Lung (tissue), 12 donors: Measurements from ENCODE around the gene ACRBP. TPM values are rescaled to one million over a fixed set of nuclear protein-coding genes. Genes with fewer than 3 reads are reported as not detected.

ENCODE experiments used
- ATAC-seq: fragments of 200-7000 bp; cut with Tn5 transposase; one replicate; pipeline ENCODE4 v1.9.1; 2020; ENCODE audit warnings: moderate number of reproducible peaks; ENCODE audit not compliant: insufficient read depth, low FRiP score
- DNase-seq, 3 donors: peaks; one replicate each; pipeline ENCODE4 v3.0.0-alpha.2; 2013 to 2017
- H3K27ac ChIP-seq, 2 donors: one replicate each; pipeline ENCODE4 v1.5.1; 2013; ENCODE audit warnings: mild to moderate bottlenecking in 2 of 2, moderate library complexity in 2 of 2, control low read depth in 1 of 2, inconsistent platforms in 1 of 2, low read depth in 1 of 2, low read length in 1 of 2
- H3K27me3 ChIP-seq, 3 donors: one replicate each; pipeline ENCODE4 v1.5.1; 2013; ENCODE audit warnings: low read length in 2 of 3; ENCODE audit not compliant: control insufficient read depth in 3 of 3, insufficient read depth in 3 of 3
- H3K36me3 ChIP-seq, 4 donors: one replicate each; pipeline ENCODE4 v1.5.1; 2013; ENCODE audit warnings: low read length in 4 of 4, mild to moderate bottlenecking in 1 of 4, moderate library complexity in 1 of 4; ENCODE audit not compliant: control insufficient read depth in 4 of 4, insufficient read depth in 4 of 4
- H3K4me1 ChIP-seq, 5 donors: one replicate each; pipeline ENCODE4 v1.5.1; 2013; ENCODE audit warnings: low read length in 5 of 5, mild to moderate bottlenecking in 2 of 5, moderate library complexity in 1 of 5; ENCODE audit not compliant: control insufficient read depth in 5 of 5, insufficient read depth in 5 of 5
- H3K4me3 ChIP-seq: one replicate; pipeline ENCODE4 v1.5.1; 2013; ENCODE audit warnings: mild to moderate bottlenecking, control low read depth, moderate library complexity
- H3K9ac ChIP-seq, 2 donors: one replicate each; pipeline ENCODE4 v1.5.1; 2013; ENCODE audit warnings: low read length in 2 of 2, control low read depth in 1 of 2; ENCODE audit not compliant: insufficient read depth in 1 of 2
- H3K9me3 ChIP-seq, 4 donors: one replicate each; pipeline ENCODE4 v1.5.1; 2013; ENCODE audit warnings: low read length in 3 of 4, mild to moderate bottlenecking in 1 of 4, moderate library complexity in 1 of 4; ENCODE audit not compliant: control insufficient read depth in 4 of 4, insufficient read depth in 3 of 4
- WGBS, 2 donors: extraction: QIAGEN DNeasy Blood & Tissue Kit; methylation state at CpG; one replicate each; pipeline ENCODE4 v1.1.7; 2013; 5-methylcytosine and 5-hydroxymethylcytosine counted together
- polyA plus RNA-seq, 2 donors: library from polyadenylated mRNA; stranded (reverse); fragments of 200-250 nt; gene quantifications; one replicate each; pipeline ENCODE4 v1.2.1, GENCODE V29; 2013
- total RNA-seq, 2 donors: library from RNA; depleted of rRNA in 1 of 2; stranded (reverse); fragments of >200 nt in 1 of 2; gene quantifications; one replicate each; pipeline ENCODE4 v1.2.1, GENCODE V29; 2014 to 2021
- TF ChIP-seq, protein P1 (sequence below): IDR thresholded peaks from 2 replicates; pipeline ENCODE4 v1.5.1; 2012; ENCODE audit warnings: mild to moderate bottlenecking; ENCODE audit errors: control extremely low read depth, extremely low read depth
- donor health status: control.
- donor health status: control.
- donor health status: Bipolar disorder and iron deficiency.
- donor health status: healthy.
- donor health status: DM: yes; HTN: yes; CAD: no.

Gene ACRBP
- total and polyA plus RNA-seq, 4 donors, result 0.93 to 8.7 (median 3.8) TPM

DNA sequence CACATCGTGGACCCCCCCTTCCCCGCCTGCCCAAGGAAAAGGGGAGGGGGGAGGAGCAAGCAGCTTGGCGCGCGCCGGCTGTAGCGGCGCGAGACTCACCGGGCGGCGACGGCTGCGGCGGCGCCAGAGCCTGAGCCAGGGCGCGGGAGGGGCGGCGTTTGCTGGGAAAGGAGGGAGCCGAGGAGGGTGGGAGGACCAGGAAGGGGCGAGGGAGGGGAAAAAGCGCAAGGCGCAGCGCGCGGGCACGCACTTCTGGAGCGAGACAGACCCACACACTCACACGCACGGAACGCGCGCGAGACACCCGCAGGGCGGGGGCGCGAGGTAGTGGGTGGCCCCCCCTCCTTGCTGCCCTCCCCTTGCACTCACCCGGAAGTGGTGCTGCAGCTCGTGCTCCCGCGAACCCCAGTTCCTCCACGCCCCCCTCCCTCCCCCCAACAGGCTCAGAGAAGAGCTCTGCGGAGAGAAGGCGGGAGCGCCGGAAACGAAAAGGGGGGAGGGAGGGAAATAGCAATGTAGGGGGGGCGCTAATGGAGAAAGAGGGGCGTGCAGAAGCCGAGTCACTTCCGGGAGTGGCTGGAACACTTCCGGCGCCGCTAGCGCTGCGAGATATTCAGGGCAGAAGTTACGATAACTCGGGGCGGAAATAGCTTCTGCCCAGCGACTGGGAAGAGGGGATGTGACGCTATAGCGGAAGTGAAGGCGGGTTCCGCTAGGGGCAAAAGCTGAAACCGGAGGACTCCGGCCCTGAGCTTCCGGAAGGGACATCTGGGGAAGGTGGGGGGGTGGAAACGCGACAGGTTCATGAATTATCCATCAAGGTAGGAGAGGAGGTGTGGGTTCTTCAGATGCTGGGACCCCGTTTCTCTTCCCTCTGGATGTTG is 42.0 kb upstream of the ACRBP start, which contains the start of gene ZNF384:
Gene ZNF384 (minus strand): TSS at position 377 of the 884 bp plus-strand sequence. CDS start 9,855 bp downstream, outside the sequence.
- peak; percentile 90 for ATAC-seq
- WGBS, 2 donors, result 0% methylated on average over 63 to 72 of the region's 72 CpGs
- DNase-seq, result peak; percentile 99 to 100 (median 100)

DNA sequence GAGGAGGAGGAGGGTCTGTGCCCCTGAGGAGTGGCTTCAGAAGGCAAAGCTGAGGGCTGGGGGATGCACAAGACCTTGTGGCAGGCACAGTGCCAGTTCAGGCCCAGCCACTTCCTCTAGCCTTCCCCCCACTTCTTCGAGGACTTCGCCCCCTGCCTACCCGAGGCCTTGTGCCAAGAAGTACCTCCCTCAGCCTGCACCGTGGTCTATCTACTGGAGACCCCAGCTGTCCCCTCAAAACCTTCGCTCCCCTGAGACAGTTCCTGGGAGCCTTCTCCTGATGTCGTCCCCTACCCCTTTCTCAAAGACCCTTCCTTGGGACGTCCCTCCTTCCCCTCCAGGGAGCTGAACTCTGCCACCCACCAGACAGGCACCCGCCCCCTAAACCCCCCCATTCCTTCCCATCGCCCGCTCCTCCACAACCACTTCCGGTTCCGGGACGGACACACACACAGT is 41.3 kb upstream of the ACRBP start:
- WGBS, 2 donors, result 0 to 1% methylated on average over 13 of the region's 13 CpGs
- no peak for DNase-seq
- H3K36me3 ChIP-seq, result peaks cover 0 to 11% (median 5%) of the 10 kb centered on the region in 4 donors
- peak overlapping the region; percentile 92 to 98 for H3K27ac ChIP-seq
- H3K27me3 ChIP-seq, result no peaks in the 10 kb centered on the region
- ATAC-seq, result no peak
- peak overlapping the region in 1 of 2 donors; percentile 74 for H3K9ac ChIP-seq
- H3K9me3 ChIP-seq, result no peaks in the 10 kb centered on the region
- TF ChIP-seq, protein P1, sequence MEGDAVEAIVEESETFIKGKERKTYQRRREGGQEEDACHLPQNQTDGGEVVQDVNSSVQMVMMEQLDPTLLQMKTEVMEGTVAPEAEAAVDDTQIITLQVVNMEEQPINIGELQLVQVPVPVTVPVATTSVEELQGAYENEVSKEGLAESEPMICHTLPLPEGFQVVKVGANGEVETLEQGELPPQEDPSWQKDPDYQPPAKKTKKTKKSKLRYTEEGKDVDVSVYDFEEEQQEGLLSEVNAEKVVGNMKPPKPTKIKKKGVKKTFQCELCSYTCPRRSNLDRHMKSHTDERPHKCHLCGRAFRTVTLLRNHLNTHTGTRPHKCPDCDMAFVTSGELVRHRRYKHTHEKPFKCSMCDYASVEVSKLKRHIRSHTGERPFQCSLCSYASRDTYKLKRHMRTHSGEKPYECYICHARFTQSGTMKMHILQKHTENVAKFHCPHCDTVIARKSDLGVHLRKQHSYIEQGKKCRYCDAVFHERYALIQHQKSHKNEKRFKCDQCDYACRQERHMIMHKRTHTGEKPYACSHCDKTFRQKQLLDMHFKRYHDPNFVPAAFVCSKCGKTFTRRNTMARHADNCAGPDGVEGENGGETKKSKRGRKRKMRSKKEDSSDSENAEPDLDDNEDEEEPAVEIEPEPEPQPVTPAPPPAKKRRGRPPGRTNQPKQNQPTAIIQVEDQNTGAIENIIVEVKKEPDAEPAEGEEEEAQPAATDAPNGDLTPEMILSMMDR, result no peak
- H3K4me3 ChIP-seq, result peak overlapping the region; percentile 64
- peaks cover 3 to 28% (median 11%) of the 10 kb centered on the region in 5 donors for H3K4me1 ChIP-seq

More for the DNA sequence above, 42.0 kb upstream of the ACRBP start, which contains the start of gene ZNF384:
- TF ChIP-seq, protein P1, result peak; percentile 4
- H3K4me1 ChIP-seq, result peaks cover 3 to 28% (median 11%) of the 10 kb centered on the region in 5 donors
- no peaks in the 10 kb centered on the region for H3K9me3 ChIP-seq
- peak within 1 kb of the TSS; percentile 64 for H3K4me3 ChIP-seq
- peak within 1 kb of the TSS; percentile 77 to 96 for H3K9ac ChIP-seq
- H3K27ac ChIP-seq, result peak within 1 kb of the TSS; percentile 92 to 98
- H3K36me3 ChIP-seq, result peaks cover 0 to 11% (median 5%) of the 10 kb centered on the region in 4 donors
- no peaks in the 10 kb centered on the region for H3K27me3 ChIP-seq

DNA sequence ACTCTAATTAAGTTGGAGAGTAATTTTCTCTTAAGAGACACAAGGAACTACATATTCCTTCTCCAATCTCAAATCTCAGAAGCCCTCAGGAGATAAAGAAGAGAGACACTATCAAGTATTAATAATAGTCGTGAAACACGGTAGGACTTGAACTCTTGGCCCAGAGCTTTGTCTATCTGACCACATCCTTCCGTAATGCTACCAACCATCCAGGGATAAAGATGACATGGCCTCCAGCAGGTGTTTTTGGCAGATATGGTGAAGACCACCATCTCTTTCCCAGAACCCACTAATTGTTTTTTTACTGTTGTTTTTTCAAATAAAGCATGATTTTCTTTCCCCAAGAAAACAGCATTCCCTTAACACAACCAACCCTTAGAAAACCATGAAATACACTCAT is 38.6 kb upstream of the ACRBP start:
- 69 to 74% methylated on average over 3 of the region's 3 CpGs for WGBS, 2 donors

More for the DNA sequence above, 38.6 kb upstream of the ACRBP start:
- no peak overlapping the region for H3K27ac ChIP-seq
- H3K9me3 ChIP-seq, result no peaks in the 10 kb centered on the region
- no peak overlapping the region for H3K4me3 ChIP-seq
- peaks cover 3 to 24% (median 11%) of the 10 kb centered on the region in 5 donors for H3K4me1 ChIP-seq
- H3K36me3 ChIP-seq, result peaks cover 0 to 13% (median 9%) of the 10 kb centered on the region in 4 donors
- H3K9ac ChIP-seq, result no peak overlapping the region
- no peaks in the 10 kb centered on the region for H3K27me3 ChIP-seq
- ATAC-seq (no peak), DNase-seq (no peak)
- TF ChIP-seq, protein P1, result no peak
